Stimulated activated CD8-positive, alpha-beta memory T cell treated with anti-CD3 and anti-CD28 coated beads, Interleukin-2, amount 100 ng/mL, for 1 hour (primary cell): Measurements from ENCODE around the gene SPDYC.
A peak's percentile ranks its signal among the peaks of the same experiment; 100 is the strongest.

Source experiments
- DNase-seq, 2 donors: peaks; one replicate each; pipeline ENCODE4 v3.0.0-alpha.2; 2020; ENCODE audit warnings: low read depth in 2 of 2

The SPDYC gene, protein sequence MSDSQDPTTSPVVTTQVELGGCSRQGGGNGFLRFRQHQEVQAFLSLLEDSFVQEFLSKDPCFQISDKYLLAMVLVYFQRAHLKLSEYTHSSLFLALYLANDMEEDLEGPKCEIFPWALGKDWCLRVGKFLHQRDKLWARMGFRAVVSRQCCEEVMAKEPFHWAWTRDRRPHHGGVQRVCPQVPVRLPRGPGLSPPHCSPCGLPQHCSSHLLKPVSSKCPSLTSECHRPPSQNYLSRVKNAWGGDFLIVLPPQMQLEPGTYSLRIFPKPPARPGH

DNA sequence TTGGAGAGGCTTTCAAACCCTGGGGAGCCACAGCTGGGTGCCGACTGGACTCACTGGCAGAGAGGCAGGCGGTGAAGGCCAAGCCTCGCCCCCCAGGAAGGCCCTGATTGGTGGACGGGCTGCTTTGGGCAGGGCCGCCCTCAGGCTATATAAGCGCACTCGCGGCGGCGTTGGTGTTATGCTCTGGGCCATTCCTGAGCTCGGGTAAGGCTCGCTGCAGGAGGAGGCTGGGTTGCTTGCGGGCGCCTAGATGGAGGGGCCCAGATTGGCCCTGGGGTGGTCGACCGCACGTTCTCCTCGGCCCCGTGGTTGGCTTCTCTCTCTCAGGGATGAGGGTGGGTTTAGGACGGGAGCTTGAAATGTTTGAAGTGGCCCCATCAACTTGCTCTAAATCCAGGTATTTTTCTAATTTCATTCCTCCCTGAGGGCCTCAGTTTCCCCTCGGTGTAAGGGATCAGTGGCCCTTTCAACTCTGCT, at the start of gene SPDYC:
TSS of gene SPDYC (plus strand) at position 176 of the 477 bp plus-strand sequence. CDS start 1,125 bp downstream, outside the sequence.
- no peak for DNase-seq

DNA sequence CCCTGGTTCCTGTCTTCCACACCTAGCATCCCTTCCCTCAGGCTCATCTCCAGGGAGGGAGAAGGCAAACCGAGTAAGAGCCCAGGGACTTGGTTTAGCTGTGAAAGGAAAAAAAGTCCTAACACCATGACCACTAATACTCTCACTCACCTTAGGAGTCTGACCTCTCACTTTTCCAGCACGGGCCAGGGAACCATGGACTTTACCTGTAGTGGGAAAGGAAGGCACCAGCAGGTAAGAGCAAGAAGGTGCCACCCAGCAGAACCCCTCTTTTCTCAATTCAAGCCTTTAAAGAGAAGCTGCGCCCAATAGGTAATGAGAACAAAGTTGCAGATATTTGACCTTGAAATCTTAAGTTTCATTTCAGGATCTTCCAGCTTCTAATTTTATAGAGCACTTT, 49.2 kb upstream of the SPDYC start:
- DNase-seq = no peak

DNA sequence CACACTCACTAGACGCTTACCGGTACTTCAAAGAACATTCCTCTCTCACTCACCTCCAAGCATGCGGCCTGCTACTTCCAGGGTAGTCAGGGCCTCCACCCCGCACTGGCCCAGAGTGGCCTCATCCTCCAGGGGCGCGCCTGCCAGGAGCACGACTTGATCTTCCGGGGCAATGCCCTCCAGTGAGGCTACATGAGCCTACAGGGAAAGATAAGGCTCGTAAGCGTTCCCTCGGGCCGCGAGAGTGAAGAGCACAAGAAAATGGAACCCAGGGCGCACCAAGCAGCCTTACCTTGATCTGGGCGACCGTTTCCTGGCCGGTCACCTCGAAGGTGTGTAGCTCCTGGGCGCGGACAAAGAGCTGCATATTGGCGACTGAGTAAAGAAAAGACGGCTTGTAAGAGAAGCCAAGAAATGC, 48.6 kb upstream of the SPDYC start:
- no peak for DNase-seq

DNA sequence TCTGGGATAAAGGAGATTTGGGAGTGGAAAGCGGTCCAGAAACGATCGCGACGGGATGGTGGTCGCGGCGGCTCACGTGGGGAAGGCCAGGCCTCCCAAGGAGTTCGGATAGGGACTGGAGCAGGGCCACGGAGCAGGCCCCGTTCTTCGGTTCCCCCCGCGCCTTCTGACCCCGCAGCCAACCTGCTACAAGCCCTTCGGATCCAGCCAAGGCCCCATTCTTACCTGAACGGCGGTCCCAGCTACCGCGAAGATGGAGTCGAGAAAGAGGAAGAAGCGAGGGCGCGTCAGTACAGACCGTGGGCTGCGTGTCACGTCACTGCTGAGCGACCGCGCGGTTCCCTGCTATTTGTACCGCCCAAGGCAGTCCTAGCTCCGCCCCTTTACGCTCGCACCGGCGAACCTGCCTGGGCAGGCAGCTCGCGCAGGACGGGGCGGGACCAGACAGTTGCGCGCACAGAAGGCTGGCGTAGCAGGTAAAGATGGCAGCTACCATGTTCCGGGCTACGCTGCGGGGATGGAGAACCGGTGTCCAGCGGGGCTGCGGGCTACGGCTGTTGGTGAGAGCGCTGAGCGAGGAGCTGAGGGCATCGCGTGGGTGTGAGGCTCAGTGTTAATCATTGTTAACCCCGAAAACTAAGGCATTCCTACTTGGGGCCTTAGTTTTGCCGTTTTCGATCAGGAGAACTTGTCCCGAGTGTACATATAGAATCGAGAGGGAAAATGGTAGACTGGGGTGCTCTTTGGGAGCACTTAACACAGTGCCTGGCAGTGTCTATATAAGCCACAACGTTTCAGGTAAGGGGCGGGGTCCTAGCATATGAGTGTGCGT, 48.0 kb upstream of the SPDYC start, which contains the start of the genes FAU and MRPL49:
TSS of gene FAU (minus strand) at position 270 of the 832 bp plus-strand sequence. CDS start 321 bp downstream, outside the sequence.
TSS of gene MRPL49 (plus strand) at position 457 of the 832 bp plus-strand sequence. CDS start at position 483, 26 bp downstream.
- peak; percentile 98 for DNase-seq

DNA sequence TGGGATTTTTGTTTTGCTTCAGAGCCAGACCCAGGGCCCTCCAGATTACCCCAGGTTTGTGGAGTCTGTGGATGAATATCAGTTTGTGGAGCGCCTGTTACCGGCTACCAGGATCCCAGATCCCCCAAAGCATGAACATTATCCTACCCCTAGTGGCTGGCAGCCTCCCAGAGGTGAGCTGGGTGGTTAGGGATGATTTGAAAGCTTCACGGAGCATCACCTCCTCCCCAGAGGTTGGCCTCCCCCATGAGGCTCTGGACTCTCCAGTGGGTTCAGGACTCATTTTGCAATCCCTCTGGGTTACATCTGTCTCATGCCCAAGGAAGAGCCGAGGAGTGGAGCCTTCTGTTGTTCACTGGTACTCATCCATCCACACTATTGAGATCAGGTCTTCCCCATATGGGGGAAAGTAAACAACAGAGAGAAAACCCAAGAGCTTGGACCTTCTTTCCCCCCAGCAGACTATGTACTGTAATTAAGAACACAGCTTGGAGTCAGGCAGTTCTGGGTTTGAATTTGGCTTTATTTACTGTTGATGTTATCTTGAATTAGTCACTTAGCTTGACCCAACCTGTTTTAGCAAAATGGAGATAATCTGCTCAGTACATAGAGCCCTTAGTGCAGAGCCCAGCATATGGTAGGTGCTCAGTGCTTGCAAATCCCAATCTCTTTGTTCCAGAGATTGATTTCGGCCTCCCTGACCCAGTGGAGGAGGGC, 45.4 kb upstream of the SPDYC start:
- no peak for DNase-seq

DNA sequence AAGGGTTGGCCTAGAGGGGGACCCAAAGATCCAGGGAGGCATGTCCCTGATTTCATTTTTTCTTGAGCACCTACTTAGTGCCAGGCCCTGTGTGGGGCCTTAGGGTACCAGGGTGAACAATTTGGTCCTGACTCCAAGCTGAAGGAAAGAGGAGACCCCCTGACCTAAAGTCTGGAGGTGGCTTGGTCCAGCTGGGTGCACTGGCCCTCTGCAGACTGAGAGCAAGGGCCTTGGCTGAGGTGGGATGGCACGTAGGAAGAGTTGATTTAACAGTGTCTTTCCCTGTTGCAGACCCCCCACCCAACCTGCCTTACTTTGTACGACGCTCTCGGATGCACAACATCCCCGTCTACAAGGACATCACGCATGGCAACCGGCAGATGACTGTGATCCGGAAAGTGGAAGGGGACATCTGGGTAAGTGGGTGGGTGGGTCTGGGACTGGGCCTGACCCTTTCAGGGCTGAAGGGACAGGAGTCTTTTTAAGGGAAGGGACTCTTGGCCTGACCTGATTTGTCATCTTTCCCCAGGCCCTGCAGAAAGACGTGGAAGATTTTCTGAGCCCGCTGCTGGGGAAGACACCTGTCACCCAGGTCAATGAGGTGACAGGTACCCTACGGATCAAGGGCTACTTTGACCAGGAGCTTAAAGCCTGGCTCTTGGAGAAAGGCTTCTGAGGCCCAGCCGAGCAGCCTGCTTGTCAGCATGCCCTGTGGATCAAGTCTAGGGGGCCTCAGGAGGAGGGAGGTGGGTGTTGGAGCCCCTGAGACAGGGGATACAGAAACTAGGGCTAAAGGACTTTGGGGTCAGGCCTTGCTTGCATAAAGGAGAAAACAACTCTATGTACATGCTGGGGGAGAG, 44.6 kb upstream of the SPDYC start:
- no peak for DNase-seq

DNA sequence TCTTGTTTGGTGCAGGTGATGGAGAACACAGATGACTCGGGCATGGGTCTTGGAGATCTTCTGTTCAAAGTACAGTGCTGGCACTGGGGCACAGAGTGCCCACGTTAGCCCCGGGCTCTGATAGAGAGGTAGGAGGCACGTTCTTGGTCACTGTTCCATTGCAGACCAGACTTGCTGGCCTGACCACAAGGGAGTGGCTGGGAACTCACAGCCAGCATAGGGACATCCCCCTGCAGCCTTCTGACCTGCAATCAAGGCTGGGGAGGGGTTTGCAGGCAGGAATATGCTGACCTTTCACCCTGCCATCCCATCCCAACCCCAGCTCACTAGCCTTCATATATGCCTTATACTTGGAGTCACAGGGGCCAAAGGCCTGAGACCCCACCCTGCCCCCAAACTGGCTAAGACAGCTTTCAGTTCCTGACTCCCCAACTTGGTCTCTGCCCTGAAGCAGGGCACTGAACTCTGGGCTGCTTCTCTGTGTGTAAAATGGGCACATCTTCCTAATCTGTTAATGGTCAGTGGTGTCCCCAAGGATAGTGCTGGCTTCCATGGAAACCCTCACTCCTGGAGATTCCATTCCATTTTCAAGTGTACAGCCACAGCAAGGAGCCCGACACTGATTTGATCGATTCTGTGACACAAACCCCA, 43.3 kb upstream of the SPDYC start:
- DNase-seq = no peak

DNA sequence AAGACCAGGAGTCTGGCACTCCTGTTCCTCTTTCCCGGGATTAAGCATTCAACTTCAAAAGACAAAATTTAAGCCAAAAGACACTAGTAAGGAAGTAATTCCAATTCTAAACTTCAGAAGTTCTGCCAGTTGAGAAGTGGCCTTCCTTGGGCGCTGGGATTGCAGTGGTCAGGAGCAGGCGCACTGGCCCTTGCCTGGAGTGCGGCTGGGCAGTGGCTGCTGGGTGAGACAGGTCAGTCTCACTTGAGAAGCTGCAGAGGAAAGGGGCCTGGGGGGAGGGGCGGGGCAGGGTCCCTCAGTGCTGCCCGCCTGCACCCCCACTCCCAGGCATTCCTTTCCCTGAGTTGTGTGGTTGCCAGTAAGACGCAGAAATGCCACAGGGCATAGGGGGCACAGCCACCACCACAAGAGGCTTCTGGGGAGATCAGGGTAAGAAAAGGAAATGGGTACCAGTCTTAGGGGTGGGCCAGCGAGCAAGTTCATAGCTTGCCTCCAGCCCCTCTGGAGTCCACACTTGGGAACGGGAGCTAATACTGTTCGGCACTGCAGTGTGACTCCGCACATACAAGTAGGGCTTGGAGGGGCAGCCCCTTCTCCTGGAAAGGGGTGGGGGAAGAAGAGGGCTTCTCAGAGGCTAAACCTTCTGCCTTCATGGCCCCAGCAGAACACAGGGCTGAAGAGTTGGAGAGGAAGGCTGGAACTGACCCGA, 42.4 kb upstream of the SPDYC start:
- no peak for DNase-seq

DNA sequence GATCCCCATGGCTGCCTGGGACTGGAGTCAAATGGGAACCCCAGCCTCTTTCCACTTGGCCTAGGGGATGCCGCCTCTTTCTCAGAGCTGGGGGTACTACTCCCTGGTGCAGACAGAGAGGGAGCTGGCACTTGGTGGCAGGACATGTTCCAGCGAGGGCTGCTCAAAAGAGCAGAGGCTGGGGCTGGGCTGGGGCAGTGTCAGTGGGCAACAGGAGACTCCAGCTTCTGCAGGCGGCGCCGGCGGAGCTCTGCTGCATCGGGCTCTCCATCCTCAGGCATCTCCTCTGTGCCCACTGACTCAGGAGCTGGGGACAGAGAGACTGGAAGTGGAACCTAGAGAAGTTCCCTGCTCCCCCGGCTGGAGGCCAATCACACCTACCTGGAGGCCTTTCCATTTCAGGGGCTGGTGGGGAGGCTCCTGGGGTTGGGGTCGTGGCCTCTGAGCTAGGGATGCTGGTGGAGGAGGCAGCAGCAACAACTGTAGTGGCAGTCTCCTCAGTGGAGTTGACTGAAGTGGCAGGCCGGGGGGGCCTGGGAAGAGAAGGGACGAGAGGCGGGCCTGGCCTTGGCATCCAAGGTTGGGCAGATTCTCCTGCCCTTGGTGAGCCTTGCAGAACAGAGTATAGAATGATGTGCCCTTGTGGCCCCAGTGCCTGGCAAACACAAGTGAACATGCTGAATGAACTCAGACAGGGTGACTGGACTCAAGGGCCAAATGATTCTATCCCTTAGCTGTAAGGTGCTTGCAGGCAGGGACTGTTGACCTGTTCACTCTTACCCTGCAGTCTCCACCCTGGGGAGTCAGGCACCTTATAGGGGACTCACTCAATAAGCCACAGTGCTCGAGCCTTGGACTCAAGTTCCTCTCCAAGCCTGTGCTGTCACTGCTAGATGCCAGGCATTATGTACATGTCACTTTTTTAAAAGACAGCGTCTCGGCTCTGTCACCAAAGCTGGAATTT, 41.6 kb upstream of the SPDYC start:
- DNase-seq = no peak

DNA sequence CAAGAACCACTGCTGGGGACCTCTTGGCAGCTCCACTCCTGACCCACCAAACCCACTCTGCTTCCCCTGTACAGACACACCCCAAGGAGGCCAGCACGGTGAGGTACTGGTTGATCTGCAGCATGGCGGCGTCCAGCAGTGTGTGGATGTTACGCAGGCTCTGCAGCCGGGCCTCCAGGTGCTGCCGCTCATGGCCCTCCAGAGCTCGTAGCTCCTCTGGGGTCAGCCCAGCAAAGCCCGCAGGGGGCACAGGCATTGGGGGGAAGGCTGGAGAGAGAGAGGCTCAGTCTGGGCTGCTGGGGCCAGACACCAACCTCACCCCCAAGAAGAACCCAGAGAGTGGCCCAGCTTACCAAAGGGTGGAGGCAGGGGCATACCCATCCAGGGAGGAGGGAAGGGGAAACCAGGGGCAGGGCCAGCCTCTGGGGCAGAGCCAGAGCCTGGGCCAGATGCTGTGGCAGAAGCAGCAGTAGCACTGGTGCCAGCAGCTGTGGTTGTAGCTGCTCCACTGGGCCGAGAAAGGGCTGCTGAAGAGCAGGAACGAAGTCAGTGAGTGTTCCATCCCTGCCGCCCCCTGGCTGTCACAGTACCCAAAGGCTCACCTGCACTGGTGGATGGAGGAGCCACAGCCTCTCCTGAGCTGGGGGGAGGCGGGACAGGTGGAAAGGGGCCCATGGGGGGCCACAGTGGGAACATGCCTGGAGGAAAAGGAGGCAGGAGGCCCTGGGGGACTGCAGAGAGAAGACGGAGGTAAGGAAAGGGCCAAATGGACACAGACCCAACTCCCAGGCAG, 40.2 kb upstream of the SPDYC start:
- no peak for DNase-seq

DNA sequence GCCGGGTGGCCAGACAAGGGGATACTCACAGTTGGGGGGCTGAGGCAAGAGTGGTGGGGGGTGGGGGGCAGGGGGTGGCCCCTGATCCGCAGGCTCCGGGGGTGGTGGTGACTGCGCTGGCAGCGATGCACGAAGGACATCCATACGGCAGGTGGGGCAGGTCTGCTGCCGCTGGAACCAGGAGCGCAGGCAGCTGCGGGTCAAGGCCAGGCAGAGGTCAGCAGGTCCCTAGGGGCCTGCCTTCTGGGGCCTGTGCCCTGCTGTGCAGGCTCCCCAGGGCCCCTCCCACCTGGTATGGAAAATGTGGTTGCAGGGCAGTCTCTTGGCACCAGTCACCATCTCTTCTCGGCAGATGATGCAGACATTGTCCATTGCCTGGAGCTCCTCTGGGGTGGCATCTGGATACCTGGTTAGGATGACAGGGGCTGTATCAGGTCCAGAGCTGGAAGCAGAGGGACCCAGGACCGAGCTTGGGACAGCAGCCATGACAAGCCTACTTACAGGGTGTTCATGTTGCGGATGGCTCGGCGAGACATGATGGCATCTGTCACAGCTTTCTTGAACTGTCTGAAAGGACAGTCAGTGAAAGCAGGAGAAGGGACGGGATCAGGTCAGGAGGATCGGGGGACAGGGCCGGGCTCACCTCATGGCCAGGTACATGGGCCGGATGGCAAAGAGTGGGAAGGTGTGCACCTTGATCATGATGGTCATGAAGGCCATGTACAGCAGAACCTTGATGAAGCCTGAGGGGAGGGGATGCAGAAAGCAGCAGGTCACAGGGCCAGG, 39.2 kb upstream of the SPDYC start:
- no peak for DNase-seq

DNA sequence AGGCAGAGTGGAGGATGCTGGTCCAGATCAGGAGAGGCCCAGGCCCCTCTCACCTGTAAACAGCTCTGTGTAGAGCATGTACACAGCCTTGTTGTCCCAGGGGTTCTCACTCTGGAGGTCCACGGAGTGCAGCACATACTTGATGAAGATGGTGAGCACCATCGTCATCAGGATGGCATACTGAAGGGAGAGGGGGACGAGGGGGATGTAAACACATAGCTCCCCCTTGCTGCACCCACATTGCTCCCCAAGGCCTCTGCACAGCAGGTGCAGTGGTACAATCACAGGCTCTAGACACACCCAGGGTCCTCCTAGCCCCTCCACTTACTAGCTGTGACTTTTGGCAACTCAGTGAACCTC, 38.6 kb upstream of the SPDYC start:
- DNase-seq = no peak

DNA sequence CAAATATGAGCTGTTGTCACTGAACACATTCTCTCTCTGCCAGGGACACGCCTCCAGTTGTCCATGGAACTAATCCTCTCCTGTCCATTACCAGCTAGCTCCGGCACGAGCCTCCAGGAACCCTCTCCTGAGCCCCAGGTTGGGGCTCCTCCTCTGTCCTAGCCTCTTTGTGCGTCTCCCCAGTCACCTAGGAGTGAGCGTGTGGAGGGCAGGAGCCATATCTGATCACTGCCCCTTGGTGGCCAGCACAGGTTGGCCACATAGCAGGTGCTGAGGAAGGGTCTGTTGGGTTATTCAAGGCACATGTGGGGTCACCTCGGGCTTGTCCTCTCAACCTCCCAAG, 38.2 kb upstream of the SPDYC start:
- no peak for DNase-seq

DNA sequence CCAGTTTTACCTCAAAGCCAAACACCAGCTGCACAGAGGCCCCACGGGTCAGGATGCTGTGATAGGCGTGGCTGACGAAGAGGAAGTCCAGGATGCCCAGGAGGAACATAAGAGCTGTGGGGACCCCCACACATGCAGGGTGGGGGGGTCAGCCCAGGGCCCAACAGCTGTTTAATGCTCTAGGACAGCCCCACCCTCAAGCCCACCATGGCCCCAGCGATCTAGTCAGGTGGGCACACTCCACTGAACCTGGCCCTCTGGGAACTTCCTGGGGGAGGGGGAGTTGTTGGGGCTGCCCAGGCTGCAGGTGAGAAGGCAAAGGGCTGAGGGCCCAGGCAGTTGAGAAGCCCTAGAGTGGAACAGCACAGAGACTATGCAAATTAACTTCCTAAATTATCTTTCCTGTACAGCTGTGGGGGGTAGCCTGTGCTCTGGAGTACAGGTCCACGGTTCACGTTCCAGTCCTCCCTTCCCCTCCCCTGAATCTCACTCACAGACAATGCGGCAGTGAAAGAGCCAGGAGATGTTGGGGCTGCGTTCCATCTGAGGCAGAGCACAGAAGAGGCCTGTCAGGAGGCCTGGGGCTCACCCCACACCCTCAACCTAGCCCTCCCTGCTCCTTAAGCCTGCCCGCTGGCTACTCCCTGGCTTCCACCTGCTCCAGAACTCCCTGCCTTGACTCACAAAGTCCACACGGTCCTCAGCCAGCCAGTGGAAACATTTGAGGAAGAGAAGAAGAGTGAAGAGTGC, 37.6 kb upstream of the SPDYC start:
- DNase-seq = no peak

DNA sequence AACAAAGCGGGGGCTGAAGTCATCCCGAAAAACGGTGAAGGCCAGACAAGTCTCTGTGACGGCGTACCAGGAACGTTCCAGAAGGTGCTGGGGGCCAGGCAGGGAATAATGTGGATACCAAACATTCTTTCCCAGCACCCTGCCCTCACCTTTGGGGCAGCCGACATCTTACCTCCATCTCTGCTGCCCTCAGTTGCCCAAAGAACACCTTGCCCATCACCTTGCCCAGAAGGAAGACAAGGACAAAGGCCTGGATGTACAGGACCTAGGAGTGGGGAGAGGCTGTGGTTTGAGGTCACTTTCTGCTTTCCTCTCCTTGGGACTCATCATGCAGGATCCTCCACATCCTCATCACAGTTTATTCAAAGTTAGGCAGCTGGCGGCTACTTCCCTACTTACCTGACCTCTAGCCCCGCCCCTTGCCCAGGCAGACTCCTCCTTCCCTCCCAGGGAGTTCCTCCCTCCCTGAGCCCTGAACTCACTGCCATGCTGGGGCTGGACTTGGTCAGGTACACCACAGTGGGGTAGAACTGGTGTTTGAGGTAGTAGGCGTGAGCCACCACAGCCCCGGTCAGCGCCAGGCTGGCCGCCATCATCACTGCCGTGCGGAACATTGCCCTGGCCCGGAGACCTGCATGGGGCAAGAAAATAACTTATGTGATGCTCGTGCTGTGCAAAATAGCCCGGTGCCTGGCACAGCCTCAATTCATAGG, 36.9 kb upstream of the SPDYC start:
- DNase-seq = no peak

DNA sequence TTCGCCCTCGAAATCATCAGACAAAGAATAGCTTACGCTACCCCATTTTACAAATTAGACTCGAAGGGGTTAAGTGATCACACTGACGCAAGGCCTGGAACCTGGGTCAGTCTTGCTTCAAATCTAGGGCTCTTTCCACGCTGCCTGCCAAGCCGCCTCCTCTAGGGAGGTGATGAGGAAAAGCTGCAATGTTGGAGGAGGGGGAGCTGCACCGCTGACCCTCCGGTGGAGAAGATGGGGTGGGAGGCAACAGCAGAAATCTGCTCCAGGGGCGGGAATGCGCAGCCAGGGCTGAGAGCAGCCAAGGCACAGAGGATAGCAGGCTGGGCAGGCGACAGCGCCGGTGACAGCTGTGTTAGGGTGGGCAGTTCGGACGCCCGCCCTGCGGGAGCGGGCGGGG, 36.3 kb upstream of the SPDYC start:
- DNase-seq = no peak
